GM21825 (cell line): ENCODE results near the gene PPM1F.

Experiments
- ATAC-seq: cut with Tn5 transposase; IDR thresholded peaks from one replicate; pipeline ENCODE4 v1.9.1; 2021; ENCODE audit warnings: mild to moderate bottlenecking, moderate library complexity; ENCODE audit not compliant: unreplicated experiment

PPM1F gene

DNA sequence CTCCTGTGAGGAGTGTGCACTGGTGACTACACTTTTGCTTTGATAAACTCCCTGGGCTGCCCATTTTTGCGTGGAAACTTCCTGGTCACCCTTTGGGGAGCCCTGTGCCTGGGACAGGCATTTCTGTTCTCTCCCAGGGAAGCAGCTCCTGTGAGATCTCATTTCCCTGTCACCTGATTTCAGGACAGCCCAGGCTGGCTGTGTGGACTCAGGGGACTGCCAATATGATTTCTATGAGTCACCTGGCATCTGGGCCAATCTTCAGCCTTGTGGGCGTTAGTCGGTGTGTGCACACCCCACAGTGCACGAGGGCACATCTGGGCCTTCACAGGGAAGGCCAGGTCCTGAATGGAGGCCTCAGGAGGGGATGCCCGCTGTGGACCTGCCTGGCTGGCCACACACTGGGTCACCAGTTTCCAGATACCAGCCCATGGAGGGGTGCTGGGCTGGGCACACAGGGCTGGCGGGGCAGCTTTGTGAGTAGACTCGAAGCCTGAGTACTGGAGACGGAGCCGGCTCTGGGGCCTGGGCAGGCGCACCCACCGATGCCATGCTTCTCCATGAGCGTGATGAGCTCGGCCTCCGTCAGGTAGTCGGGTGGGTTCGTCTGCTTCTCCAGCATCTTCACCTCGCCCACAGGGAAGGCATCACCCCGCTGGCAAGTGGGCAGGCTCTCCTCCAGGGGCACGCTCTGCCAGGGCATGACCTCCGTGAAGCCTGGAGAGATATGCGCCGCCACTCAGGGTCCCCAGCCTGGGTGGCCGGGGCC is 9.4 kb upstream of the PPM1F start:
- no peak for ATAC-seq

DNA sequence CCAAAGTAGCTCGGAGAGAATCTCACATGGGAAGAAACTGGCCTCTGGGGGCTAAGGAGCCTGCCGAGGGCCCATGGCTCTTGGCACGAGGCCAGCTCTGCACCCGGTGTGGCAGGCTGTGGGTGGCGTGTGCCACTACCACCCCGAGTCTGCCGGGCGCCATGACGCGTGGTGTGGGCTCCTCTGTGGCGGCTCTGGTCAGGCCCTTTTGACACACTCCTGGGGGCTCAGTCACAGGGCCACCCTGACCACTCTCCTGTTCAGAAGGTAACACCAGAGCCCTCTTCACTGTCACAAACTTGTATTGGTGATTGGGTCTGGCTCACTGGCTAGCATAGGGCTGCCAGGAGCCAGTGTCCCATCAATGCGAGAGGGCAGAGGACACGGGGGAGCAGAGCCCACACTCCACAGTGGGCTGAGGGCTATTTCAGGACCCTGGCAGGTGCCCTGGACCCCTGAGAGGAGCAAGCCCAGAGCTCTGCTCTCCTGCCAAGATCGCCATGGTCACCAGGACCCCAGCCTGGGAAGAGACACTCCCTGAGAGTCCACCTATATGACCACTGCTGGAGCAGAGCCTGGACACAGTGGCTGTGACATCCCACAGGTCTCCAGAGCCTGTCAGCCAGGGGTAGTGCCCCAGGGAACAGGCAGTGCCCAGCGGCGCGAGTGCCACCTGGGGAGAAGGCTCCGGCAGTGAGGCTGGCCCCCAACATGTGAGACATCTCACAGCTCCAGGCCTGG is 8.6 kb upstream of the PPM1F start:
- ATAC-seq: no peak

DNA sequence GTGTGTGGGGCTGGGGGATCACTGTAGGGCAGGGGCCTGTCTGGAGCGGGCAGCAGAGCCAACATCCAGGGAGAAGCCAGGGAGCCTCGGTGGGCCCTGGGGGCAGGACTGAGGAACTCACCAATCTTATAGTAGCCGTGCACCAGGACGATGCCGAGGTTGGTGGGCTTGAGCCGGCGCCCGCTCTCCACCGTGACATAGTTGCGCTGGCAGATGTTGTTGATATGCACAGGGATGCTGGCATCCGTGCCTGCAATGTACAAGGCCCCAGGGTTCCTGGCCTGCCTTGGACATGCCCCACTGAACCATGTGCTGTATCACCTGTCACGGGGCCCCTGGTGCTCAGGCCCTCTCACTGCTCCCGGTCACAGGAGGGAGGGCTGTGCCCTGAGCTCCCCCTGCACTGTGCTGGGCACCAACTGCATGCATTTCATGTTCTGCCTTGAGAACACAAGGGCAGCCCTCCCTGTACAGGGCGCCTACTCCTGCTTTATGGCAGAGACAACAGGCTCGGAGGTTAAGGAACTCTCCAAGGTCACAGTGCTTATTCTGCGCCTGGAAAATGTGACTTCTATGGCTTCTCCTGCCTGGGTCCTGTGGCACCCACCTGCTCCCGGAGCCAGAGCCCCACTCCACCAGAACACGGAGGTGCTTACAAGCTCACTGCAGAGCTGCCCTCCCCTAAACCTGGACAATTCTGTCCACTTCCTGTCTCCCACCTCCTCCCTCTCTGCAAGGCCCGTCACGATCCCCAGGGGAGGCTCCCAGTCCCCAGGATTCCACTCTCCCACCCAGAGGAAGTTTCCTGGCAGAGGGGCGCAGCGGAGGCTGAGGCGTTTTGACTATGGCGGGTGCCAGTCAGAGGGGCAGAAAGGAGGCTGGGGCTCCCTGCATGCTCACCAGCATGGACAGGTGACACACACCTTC is 7.8 kb upstream of the PPM1F start:
- no peak for ATAC-seq

DNA sequence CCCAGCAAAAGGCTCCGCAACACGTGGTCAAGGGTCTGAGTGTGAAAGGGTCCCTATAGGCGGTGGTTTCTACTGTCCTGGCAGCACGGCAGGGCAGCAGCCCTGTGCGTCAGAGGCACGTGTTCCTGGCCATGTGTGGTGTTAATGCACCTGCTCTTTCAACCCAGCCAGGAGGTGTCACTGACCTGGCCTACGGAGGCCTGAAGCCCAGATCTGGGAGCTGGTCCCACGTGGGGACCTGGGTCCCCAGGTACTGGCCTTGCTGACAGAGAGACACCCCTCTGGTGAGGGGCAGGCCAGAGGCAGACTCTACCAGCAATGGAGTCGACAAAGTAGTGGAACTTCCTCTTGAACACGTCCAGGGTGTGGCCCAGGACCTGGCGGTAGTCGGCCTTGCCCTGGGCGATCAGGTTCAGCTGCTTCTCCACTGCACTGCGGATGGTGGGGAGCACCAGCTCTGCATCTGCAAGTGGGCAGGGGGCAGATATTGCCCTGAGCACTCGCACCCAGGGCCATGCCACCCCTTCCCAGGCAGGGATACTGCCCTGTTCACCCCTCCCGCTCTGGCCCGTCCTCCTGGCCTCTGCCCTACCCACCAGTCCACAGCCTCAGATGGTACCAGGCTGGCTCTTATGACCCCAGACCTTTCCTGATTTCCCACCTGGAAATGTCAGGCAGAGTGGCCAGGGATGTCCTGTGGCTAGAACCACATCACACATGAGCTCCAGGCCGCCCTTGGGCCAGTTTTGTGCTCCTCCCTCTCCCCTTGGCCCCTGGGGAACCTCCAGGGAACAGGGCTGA is 6.8 kb upstream of the PPM1F start:
- no peak for ATAC-seq

DNA sequence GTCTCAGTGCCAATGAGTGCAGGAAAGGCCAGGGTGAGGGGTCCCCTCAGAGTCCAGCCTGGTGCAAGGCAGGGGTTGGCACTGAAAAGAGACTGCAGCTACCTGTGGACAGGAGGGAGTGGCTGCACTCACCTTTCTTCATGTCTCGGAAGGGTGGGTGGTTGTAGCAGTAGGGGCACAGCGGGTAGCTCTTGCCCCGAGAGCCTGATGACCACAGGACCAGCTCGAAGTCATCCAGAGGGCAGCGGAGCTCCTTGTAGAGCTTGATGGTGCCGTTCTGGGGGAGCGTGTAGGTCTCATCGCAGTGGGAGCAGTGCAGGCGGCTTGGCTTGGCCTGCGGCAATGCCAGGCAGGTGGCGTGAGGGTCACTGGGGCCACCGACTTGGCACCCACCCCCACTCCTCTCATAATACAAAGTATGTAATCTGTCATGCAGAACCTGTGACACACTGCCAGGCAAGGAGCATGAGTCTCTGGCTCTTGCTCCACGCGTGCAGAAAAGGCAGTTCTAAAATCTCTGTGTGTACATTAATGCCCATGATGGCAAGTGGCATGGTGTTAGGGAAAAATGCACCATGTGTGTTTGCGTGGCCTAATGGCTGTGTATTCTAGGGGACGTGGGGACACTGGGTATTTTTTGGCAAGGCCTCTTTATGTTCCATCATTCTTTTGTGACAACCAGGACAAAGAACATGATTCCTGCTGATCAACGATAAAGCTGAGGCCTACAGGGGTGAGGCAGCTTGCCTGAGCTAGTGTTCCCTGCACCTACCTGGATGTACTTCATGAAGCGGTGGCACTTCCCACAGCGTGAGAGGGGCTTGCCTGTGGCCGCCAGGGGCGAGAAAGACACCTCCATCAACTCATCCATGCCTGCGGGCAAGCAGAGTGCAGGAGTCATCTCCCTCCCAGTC is 6.0 kb upstream of the PPM1F start:
- ATAC-seq: no peak

DNA sequence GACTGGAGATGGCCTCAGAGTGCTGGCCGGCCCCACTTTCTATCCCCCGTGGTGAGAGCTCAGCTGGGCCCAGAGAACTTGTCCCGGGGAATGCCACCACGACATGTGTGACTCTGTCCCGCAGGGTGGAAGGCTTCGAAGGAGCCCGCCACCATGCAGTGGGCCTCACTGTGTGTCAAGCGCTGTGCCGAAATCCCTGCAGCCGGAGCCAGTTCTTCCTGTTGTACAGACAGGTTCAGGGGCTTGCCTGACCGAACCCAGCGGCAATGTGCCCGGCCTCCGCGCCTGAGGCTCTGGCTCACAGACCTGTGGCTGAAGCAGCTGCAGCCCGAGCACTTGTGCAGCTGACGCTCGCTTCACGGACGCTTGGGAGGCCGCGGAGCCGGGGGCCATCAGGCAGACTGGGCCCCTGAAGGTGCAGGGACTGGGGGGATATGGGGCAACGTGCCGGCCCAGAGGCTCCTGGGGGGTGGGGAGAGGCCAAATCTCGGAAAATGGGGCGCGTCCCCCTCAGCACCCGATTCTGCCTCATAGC is 650 bp downstream of the PPM1F start:
- ATAC-seq: peak; percentile 31

DNA sequence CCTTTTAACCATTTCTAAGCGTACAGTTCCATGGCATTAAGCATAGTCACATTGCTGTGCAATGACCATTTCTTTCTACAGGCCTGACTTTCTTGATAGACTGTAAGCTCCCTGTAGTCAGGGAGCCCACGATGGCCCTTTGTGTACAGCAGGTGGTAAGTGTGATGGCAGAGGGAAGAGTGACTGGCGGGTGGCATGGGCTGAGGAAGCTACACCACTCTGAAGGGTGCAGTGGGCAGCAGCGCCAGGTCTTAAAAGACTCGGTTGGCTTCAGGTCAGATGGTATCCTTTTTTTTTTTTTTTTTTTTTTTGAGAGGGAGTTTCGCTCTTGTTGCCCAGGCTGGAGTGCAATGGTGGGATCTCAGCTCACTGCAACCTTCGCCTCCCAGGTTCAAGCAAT is 1.6 kb downstream of the PPM1F start:
- no peak for ATAC-seq

DNA sequence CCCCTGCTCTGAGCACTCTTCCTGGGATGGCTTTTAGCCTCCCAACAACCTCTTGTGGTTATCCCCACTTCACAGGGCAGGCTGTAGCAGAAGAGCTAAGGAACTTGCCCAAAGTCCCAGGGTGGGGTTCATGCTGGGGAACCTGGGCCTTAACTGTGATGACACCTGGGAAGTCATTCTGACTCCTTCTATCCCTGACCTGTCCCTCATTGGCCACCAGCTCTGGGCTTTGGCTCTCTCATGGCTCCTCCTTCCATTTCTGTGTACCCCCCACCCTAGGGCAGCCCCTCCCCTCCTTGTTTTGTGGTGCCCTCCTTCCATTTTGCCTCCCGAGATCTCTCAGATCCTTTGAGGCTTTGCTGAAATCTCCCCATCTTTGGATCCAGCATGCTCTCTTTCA is 2.7 kb downstream of the PPM1F start:
- ATAC-seq: no peak

DNA sequence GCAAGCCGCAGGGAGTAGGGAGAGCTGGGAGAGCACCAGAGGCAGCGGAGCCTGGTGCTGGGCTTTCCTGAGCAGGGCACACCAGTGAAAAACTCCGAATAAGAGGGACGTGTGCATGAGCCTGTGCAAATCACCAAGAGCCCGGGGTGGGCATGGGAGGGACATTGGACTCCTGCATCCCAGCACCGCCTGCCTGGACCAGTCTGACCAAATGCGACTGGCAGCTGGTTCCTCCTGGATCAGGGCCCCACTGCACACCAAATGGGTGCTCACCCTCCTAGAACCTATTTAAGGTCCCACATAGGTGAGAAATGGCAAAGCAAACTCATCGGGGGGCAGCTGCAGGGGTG is 3.1 kb downstream of the PPM1F start:
- no peak for ATAC-seq

DNA sequence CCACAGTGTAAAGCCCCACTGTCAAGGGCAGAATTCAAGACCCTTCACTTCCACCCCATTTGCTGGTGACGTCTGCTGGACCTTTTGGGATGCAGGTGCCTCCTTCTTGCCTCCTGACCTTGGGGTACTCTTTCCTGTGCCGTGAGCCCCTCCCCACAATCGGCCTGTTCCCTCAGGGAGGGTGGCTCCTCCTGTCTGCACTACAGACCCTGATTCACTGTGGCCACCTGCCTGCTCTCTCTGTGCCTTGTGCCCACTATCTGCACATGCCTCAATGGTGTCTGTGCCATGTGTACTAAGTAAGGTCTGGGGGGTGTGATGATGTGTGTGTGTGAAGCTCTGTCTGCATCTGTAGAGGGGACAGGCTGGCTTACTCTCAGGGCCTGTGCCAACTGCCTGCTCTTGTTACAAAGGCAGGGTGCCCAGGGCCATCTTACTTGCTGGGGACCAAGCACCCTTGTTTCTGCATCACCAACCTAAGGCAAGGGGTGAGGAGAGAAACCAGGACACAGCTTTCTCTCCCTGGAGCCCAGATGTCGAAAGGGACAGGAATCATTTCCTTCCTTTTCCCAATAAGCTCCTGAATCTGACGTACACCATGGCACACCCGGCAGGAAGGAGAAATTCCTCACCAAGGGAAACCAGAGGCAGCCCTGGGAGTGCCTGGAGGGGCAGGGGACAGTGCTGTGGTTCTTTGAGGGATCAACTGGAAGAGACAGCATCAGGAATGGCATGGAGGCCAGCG is 3.7 kb downstream of the PPM1F start:
- no peak for ATAC-seq

DNA sequence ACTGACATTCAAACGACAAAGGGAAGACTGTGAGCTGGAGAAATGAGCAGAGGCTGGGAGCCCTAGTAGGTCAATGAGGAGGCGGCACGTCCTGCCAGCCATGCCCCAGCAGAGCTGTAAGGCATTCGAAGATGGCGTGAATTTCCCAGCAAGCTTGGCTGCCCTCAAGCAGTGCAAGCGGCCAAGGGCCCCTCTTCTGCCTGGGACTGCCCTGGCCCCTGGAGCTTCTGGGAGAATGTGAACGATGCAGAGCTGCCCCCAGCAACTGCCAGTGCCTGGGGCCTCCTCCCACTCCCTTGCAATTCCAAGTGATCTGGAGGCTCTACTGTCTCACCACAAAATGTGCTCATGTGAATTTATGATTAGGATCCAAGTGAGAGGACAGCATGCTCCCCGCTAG is 4.3 kb downstream of the PPM1F start:
- ATAC-seq: no peak

DNA sequence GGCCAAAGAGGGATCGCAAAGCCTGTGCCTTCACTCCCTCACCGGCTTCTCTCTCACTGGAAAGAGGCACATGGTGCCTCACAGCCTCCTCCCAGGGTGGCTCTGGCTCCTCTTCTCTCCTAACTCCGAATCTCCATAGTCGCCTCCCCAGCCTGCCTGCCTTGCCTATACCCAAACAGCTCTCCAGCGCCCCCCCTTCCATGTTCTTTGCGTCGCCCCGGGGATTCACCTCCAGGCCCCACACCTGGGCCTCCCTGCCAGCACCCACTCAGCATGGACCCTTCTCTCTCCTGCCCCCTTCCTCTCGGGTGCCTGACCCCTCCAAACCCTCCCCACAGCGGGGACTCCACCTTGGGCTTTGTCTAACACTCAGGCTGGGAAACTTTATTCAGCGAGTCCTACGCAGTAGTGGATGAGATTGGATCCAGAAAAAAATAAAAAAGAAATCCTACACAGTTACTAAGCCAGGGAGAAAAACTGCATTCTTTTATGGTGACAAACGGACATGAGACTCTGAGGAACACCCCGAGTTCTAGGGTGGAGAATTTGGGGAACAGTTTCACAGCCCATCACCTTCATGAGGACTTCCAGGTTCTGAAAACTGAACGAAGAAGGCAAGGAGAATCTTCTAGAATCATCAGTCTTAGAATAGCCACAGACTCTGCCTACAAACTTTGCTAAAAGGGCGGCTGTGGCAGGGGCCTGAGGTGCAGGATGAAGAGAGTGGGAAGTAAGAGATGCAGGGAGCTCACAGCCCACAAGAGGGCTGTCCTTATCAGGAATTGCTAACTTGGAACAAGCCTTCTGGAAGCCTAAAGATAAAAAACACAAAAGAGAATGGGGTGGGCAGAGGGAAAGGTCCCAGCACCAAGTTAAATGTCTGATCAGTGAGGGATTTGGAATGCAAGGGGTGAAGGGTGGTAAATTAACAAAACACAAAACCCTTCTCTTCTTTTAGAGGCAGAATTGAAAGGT is 5.3 kb downstream of the PPM1F start:
- no peak for ATAC-seq

DNA sequence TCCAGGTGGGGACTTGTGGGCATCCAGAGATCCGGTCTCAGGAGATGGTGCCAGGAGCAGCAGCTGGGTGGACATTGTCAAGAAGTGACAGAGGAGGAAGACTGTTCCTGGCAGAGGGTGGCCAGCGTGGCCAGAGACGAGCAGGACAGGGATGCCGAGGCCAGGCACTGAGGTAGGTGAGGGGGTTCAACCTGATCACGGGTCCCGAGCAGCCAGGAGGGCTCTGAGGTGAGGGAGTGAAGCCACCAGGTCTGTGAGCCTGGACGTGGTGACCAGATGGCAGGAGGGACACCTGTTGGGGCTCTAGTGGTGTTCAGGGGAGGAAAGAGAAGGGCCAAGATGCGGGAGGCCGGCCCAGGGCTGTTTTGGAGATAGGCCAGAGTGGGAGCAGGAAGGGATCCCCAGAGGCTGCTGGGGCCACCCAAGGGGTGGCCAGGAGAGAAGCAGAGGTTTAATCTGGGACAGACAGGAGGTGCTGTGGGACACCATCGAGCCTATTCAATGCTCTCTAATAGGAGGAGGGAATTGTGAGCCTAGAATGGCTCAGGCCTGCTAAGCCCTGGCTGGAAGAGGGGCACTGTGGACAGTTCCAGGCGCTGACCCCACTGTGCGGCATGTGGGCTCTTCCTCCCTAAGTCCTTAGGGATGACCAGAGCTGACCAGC is 6.3 kb downstream of the PPM1F start:
- no peak for ATAC-seq

DNA sequence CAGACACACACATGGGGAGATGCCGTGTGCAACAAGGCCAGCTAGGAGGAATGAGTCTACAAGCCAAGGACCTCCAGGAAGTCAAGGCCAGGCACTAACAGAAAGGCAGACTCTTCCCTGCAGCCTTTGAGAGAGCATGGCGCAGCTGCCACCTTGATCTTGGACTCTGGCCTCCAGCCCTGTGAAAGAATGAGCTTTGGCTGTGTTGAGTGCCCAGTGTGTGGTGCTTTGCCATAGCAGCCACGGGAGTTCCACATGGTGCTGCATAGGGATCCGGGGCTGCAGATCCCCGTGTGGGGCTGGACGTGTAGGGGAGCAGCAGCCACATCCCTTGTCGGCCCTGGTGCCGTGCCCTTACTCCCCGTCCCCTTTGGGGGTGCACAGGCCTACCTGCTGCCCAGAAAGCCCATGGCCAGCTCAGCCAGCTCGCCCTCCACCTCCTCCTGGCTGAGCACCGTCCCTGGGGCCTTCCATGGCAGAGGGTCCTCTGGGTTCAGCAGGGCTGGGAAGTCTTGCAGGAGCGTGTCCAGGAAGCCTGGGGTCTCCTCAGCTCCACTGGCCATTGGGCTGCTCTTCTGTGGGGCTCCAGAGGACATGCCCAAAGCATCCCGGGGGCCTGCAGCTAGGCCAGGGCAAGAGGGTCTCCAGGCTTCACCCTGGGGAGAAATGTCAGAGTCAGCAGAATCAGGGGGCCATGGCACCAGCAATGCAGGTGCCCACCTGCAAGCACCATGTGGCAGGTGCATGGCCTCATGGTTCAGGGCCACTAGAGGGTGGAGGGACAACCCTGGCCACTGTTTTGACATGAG is 7.0 kb downstream of the PPM1F start:
- ATAC-seq: no peak

DNA sequence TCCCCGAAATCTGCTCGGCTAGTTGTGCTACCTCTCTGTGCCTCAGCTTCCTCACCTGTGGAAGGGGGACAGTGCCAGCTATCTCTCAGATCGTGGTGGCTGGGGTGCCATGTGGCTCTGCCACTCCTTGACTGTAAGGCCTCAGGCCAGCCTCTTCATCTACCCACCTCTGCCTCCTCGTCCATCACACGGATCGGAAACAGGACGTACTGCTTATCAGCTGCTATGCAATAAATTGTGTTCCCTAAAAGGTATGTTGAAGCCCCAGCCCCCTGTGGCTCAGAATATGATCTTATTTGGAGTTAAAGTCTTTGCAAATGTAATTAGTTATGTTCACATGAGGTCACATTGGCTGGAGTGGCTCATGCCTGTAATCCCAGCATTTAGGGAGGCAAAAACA is 7.8 kb downstream of the PPM1F start:
- no peak for ATAC-seq
